GM12891 (cell line): ENCODE data around the gene CANT1.
A peak's percentile ranks its signal among the peaks of the same experiment; 100 is the strongest.

Source experiments
- DNase-seq: peaks from one replicate; pipeline ENCODE4 v3.0.0; 2011; ENCODE audit warnings: low spot score; ENCODE audit not compliant: insufficient read length
- FAIRE-seq: peaks from 2 replicates; lab custom pipeline; 2011; peaks lifted over from hg19 to GRCh38; lab: Jason Lieb, UNC
- PAX5 ChIP-seq: IDR thresholded peaks from 2 replicates; pipeline ENCODE4 v1.6.1; 2011; ENCODE audit warnings: low read length, moderate library complexity, mild to moderate bottlenecking; ENCODE audit not compliant: insufficient read depth, severe bottlenecking
- POLR2A ChIP-seq: IDR thresholded peaks from 2 replicates; pipeline ENCODE4 v1.6.1; 2011; ENCODE audit warnings: low read depth, low read length, control low read depth
- POLR2AphosphoS5 ChIP-seq: IDR thresholded peaks from 2 replicates; pipeline ENCODE4 v1.6.1; 2011; ENCODE audit warnings: low read depth, low read length, control low read depth
- POU2F2 ChIP-seq: IDR thresholded peaks from 2 replicates; pipeline ENCODE4 v1.6.1; 2011; ENCODE audit warnings: low read depth, mild to moderate bottlenecking, control low read depth, low read length, moderate library complexity
- SPI1 ChIP-seq: IDR thresholded peaks from 2 replicates; pipeline ENCODE4 v1.6.1; 2011; ENCODE audit warnings: low read depth, low read length, control low read depth
- TAF1 ChIP-seq: IDR thresholded peaks from 2 replicates; pipeline ENCODE4 v1.6.1; 2011; ENCODE audit warnings: low read depth, low read length, control low read depth

The CANT1 gene

DNA sequence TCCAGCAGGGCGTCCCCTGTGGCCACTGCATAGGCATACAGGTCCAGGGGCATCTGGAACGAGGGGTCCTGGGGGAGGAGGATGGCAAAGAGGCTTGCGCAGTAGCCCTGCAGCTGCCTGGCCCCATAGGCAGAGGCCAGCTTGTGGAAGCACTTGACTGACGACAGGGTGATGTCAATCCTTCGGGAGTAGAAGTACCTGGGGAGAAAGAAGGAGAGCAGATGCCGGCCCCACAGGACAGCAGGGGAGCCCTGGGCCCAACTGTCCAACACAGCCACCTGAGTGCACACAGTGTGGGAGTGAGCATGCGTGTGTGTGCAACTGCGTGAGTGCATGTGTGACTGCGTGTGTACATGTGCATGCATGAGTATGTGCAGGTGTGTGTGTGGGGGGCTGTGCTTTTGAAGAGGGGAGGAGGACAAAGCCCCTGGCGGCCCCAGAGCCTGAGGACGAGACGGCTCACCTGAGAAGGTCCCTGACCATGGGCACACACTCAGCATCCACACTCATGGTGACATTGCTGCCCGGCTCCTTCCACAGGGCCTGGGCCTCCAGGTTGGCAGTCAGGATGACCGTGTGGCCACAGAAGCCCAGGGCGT lies 37.0 kb downstream of the CANT1 start:
- no peak for FAIRE-seq
- DNase-seq, result no peak
- TF ChIP-seq POU2F2 (no peak), TAF1 (no peak), POLR2AphosphoS5 (no peak), POLR2A (no peak), SPI1 (no peak), PAX5 (no peak)

DNA sequence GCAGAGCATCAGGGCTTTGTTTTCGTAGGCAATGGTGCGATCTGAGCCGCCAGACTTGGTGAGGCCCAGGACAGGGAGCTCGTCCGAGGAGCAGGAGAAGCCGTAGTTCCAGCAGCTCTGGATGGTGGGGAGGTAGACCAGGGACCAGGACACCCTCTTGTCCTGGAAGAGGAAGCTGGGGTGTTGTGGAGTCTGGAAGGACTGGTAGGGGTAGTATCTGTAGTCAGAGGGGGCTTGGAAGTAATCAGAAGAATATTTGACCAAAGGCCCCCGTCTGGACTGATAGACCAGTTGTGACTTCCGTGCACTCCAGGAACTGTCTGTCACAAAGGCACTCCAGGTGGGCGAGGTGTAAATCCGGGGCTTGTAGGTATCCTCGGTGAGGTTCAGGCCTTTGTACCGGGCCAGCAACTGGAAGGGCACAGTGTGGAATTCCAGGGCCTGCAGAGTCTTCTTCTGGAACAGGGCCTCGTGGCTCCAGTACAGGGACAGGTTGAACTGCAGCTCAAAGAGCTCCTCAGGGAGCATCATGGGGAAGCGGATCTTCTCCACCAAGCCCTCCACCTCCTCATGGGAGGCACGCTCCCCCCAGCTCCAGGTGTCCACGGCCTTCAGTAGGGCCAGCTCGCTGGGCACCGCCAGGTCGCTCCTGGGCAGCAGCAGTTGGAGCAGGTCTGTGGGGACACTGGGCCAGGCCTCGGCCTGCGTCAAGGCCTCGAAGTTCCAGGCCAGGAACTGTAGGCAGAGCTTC lies 37.6 kb downstream of the CANT1 start:
- DNase-seq (no peak), FAIRE-seq (no peak)
- no peak for TF ChIP-seq POU2F2
- TF ChIP-seq POLR2AphosphoS5, result no peak
- TF ChIP-seq SPI1, result no peak
- no peak for TF ChIP-seq PAX5
- TF ChIP-seq TAF1, result no peak
- TF ChIP-seq POLR2A, result no peak

DNA sequence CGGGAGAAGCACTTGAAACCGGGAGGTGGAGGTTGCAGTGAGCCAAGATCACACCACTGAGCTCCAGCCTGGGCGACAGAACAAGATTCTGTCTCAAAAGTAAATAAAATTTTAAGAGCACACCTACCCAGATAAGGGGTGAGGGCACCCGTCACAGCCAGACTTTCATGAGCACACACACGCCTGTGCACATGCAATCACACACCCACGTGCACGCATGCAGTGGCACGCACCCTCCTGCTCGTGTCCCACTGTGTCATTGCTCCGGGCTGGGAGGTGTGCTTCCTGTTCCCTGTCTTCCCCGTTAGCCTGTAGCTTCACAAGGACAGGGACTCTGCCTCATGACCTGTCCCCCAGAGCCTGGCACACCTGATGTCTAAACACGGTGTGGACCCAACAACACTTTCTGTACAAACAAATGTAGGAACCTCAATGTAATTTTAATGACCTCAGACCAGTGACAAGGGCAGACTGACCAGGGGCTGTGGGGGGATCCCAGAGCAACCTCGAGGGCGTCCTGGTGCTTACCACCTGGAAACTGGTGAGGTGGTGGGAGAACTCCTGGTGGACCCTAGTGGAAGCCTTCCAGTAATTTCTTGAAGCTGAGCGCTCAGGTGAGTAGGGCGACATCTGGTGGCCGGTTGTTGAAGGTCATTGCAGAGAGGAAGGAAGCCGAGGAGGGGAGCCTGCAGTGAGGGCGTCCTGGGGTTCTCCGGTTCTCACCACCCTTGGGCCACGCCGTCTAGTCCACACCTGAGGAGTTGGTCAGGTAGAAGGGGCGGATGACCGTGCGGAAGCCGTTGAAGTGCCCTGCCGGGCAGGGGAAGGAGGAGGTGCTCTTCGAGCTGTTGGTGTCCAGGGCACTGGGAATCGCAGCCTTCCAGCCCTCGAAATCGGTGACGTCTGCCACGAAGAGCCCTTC lies 38.5 kb downstream of the CANT1 start:
- FAIRE-seq (no peak), DNase-seq (peak; percentile 79)
- no peak for TF ChIP-seq POLR2AphosphoS5
- TF ChIP-seq SPI1, result no peak
- TF ChIP-seq POU2F2, result no peak
- TF ChIP-seq POLR2A, result no peak
- no peak for TF ChIP-seq TAF1
- TF ChIP-seq PAX5, result no peak

DNA sequence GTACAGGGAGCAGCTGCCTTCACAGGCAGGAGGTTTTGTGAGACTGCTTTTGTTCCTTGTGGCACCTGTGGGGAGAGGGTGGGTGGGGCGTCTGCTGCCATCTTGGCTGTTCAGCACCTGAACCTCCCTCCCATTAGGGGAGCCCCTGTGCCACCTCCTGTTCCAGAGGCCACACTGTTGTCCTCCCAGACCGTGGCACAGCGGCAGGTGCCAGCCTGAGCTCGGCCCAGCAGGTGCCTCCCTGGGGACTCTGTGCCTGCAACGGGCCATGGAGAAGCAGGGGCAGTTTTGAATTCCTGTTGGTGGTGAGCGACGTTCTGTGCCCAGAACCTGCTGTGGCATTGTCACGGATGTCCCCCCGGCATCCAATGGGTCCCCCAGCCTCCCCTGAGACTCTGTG lies 39.7 kb downstream of the CANT1 start:
- TF ChIP-seq TAF1 (no peak), POLR2AphosphoS5 (no peak), POLR2A (no peak), SPI1 (no peak), PAX5 (no peak), POU2F2 (no peak)
- DNase-seq (no peak), FAIRE-seq (no peak)

DNA sequence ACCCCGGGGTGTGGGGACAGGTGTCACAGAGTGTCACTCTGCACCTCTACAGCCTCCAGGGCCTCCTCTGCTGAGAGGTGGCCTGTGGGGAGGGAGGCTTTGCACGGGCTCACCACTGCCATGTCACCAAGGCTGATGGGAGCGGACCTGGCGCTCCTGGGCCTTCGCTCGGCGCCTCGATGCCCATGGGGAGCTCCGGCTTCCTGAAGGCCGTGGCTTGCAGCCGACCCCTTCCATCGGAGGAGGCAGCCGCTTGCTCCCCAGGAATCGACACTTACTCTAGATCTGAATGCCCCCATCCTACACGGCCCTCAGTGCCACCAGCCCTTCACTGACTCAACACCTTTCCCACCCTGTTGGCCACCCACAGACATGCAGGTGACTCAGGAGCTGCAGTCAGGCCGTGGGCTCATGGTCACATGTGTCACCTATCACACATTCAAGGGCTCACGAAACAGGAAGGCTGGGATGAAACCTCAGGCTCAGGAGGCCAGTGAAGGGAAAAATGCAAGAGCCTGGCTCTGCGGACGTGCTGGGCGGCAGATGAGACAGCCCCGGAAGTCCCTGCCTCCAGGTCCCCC lies 41.7 kb downstream of the CANT1 start:
- FAIRE-seq, result no peak
- no peak for TF ChIP-seq PAX5
- TF ChIP-seq POLR2AphosphoS5, result no peak
- no peak for TF ChIP-seq SPI1
- no peak for TF ChIP-seq POLR2A
- TF ChIP-seq TAF1, result no peak
- TF ChIP-seq POU2F2, result no peak
- no peak for DNase-seq

DNA sequence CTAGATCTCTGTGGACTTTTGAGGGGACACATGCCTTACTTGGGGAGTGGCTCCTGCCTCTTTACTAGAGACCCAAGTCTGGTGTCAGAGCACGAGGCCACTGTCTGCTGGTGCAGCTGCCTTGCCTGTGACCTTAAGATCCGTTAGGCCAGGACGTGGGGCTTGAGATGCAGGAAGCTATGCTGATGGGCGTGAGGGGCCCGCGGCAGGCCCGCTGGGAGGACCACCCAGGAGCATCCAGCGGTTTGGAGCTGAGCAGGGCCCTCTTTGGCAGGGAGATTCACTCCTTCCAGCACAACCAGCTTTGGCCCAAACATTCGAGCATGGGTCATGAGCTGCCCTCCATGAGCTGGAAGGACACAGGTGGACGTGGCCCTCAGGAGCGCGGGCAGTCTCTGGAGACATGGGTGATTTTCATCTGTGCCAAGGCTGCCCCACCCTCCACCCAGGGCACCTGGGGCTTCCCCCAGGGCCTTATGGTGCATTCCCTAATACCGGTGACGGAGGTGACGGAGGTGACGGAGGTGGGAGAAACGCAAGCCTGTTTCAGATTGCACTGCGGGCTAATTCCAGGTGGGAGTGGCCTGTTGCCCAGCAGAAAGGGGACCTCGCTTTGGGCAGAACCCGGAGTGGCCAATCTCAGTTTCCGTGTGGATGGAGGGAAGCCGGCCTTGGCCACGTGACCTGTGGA lies 42.5 kb downstream of the CANT1 start:
- FAIRE-seq, result no peak
- no peak for DNase-seq
- TF ChIP-seq SPI1 (no peak), POU2F2 (no peak), POLR2AphosphoS5 (no peak), POLR2A (no peak), TAF1 (no peak), PAX5 (no peak)

DNA sequence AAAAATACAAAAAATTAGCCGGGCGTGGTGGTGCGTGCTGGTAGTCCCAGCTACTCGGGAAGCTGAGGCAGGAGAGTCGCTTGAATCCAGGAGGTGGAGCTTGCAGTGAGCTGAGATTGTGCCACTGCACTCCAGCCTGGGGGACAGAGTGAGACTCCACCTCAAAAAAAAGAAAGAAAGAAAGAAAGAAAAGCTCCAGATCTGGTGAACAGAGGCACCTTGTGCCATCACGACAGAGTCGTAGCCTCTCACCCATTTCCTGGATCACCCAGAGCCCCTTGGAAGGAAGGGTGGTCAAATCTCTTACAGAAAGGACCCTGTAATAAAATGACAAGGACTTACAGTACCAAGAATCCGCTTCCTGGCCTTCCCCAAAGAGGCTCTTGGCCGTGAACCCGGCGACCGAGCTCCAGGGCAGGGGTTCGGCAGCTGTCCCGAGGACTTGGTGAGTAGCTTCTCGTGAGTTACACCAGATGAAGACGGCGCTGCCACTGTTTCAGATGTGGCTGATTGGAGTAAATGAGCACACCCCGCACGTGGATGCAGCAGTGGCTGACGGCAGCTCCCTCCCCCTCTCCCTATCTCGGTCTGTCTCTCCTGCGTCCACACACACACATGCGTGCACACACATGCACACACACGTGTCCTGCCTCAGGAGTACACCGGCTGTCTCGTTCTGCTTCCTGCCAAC lies 43.3 kb downstream of the CANT1 start:
- DNase-seq (no peak), FAIRE-seq (no peak)
- no peak for TF ChIP-seq TAF1
- no peak for TF ChIP-seq PAX5
- no peak for TF ChIP-seq POLR2AphosphoS5
- no peak for TF ChIP-seq POU2F2
- no peak for TF ChIP-seq POLR2A
- no peak for TF ChIP-seq SPI1

DNA sequence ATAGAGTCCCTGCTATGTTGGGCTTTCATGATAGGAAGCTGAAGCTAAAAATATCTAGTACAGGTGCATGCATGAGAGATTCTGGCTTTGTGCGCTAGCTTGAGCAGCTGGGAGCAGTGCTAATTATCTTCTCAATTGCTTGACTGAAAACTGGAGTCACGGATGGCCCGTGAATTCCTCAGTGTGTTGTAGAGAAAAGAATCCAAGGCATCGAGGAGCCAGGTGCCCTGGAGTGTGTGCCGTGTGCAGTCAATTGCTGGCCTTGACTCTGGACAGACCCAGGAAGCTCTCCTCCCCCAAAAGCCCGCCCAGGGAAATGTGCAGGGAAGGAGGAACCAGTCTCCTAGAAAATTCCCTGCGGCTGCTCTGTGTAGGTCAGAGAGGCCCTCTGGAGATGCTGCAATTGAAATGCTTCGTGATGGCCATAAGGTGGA lies 44.1 kb downstream of the CANT1 start:
- TF ChIP-seq POLR2AphosphoS5 (no peak), TAF1 (no peak), POU2F2 (no peak), SPI1 (no peak), POLR2A (no peak), PAX5 (no peak)
- DNase-seq (no peak), FAIRE-seq (no peak)
